HCT116 (cell line): Measurements from ENCODE around the gene RBM38. TPM values are rescaled to one million over a fixed set of nuclear protein-coding genes. Genes with fewer than 3 reads are reported as not detected.

Experiments
- ATAC-seq: fragments of 200-7000 bp; cut with Tn5 transposase; 2 replicates; pipeline ENCODE4 v1.9.1; 2020; ENCODE audit warnings: mild to moderate bottlenecking, moderate library complexity
- BruUV-seq: library from RNA; stranded (reverse); fragments of 400-500 nt; replicated peaks from 2 replicates; lab custom pipeline; 2021; lab: Mats Ljungman, UMichigan
- CTCF ChIA-PET: fragments of 300-600 bp; sonication (Branson Sonifier 250); formaldehyde crosslinking; loops from one replicate; lab custom pipeline; 2021; ENCODE audit warnings: antibody characterized with exemption; lab: Charles Lee
- POLR2A ChIA-PET: fragments of 300-600, 350-600 bp; sonication (Branson Sonifier 250); formaldehyde crosslinking; loops from one replicate; lab custom pipeline; 2021; ENCODE audit warnings: antibody characterized with exemption; lab: Charles Lee
- RAD21 ChIA-PET, 2 experiments: fragments of 300-600 bp; sonication (Branson Sonifier 250); formaldehyde crosslinking; loops; one replicate each; lab custom pipeline; 2023; ENCODE audit warnings: low total read pairs in 2 of 2; ENCODE audit not compliant: uncharacterized antibody in 2 of 2, unreplicated experiment in 2 of 2, low non-redundant PET in 1 of 2; lab: Charles Lee
- DNase-seq: peaks from one replicate; pipeline ENCODE4 v3.0.0-alpha.2; 2010; ENCODE audit warnings: low read depth, low spot score
- H2AFZ ChIP-seq: fragments of 200-600 bp; shearing (Covaris generic), sonication (generic); 2 replicates; pipeline ENCODE4 v1.6.1; 2017; ENCODE audit warnings: low read depth, mixed run types, mixed read lengths, antibody characterized with exemption, low read length; ENCODE audit not compliant: poor library complexity, severe bottlenecking
- H3K27ac ChIP-seq: 2 replicates; pipeline ENCODE4 v1.5.1; 2012; ENCODE audit warnings: low read depth, low read length
- H3K27me3 ChIP-seq: fragments of 200-600 bp; sonication (generic); 2 replicates; pipeline ENCODE4 v1.6.1; 2016; ENCODE audit warnings: mixed run types, low read length, mixed read lengths; ENCODE audit not compliant: insufficient read depth
- H3K36me3 ChIP-seq, 2 experiments: fragments of 200-500 bp in 1 of 2; fragments of 200-600 bp in 1 of 2; sonication (Bioruptor generic) in 1 of 2; sonication (generic) in 1 of 2; 2 replicates each; pipeline versions ENCODE4 v1.5.1 to v1.6.1; 2014 to 2016; ENCODE audit warnings: low read length in 2 of 2, inconsistent platforms in 1 of 2, mixed read lengths in 1 of 2, mixed run types in 1 of 2; ENCODE audit not compliant: insufficient read depth in 2 of 2, control insufficient read depth in 1 of 2
- H3K4me1 ChIP-seq, 2 experiments: fragments of 200-600 bp in 1 of 2; sonication (generic) in 1 of 2; 2 replicates each; pipeline versions ENCODE4 v1.5.1 to v1.6.1; 2012 to 2017; ENCODE audit warnings: low read length in 2 of 2, inconsistent platforms in 1 of 2, mild to moderate bottlenecking in 1 of 2, mixed read lengths in 1 of 2, mixed run types in 1 of 2, moderate library complexity in 1 of 2; ENCODE audit not compliant: insufficient read depth in 2 of 2, control insufficient read depth in 1 of 2
- H3K4me2 ChIP-seq: fragments of 200-600 bp; sonication (generic); 2 replicates; pipeline ENCODE4 v1.6.1; 2017; ENCODE audit warnings: mixed run types, low read length, mixed read lengths
- H3K4me3 ChIP-seq, 2 experiments: fragments of 200-600 bp in 1 of 2; sonication (generic) in 1 of 2; replicated peaks in 1 of 2; 2 replicates each; pipeline ENCODE4 v1.5.1; 2011 to 2016; ENCODE audit warnings: low read length in 2 of 2, control low read depth in 1 of 2, low read depth in 1 of 2, mild to moderate bottlenecking in 1 of 2, mixed read lengths in 1 of 2, mixed run types in 1 of 2
- H3K79me2 ChIP-seq: fragments of 200-600 bp; sonication (generic); 2 replicates; pipeline ENCODE4 v1.6.1; 2017; ENCODE audit warnings: mild to moderate bottlenecking, mixed run types, low read length, moderate library complexity, mixed read lengths; ENCODE audit not compliant: insufficient read depth
- H3K9ac ChIP-seq: fragments of 200-600 bp; sonication (generic); 2 replicates; pipeline ENCODE4 v1.6.1; 2016; ENCODE audit warnings: low read length, mixed read lengths
- H3K9me2 ChIP-seq: fragments of 200-600 bp; sonication (generic), shearing (Covaris generic); 2 replicates; pipeline ENCODE4 v1.6.1; 2017; ENCODE audit warnings: mixed run types, mild to moderate bottlenecking, moderate library complexity; ENCODE audit not compliant: insufficient read depth
- H3K9me3 ChIP-seq, 2 experiments: fragments of 200-500 bp in 1 of 2; fragments of 200-600 bp in 1 of 2; sonication (Bioruptor generic) in 1 of 2; sonication (generic) in 1 of 2; 2 replicates each; pipeline ENCODE4 v1.6.1; 2014 to 2017; ENCODE audit warnings: low read length in 2 of 2, mixed read lengths in 2 of 2, inconsistent platforms in 1 of 2, low read depth in 1 of 2, mild to moderate bottlenecking in 1 of 2, mixed run types in 1 of 2, moderate library complexity in 1 of 2; ENCODE audit not compliant: control insufficient read depth in 1 of 2, insufficient read depth in 1 of 2
- H4K20me1 ChIP-seq: fragments of 200-600 bp; sonication (generic), shearing (Covaris generic); 2 replicates; pipeline ENCODE4 v1.6.1; 2017; ENCODE audit warnings: mixed run types, mild to moderate bottlenecking, moderate library complexity; ENCODE audit not compliant: insufficient read depth
- CBX3 ChIP-seq: IDR thresholded peaks from 2 replicates; pipeline ENCODE4 v1.6.1; 2012; ENCODE audit warnings: low read depth
- EGR1 ChIP-seq: IDR thresholded peaks from 2 replicates; pipeline ENCODE4 v1.6.1; 2012; ENCODE audit warnings: low read depth
- ELF1 ChIP-seq: IDR thresholded peaks from 2 replicates; pipeline ENCODE4 v1.6.1; 2012; ENCODE audit warnings: low read depth, borderline replicate concordance
- EZH2 ChIP-seq: fragments of 200-600 bp; sonication (generic); IDR thresholded peaks from 2 replicates; pipeline ENCODE4 v1.6.1; 2017; ENCODE audit warnings: antibody characterized with exemption, mixed run types
- EZH2phosphoT487 ChIP-seq: fragments of 200-600 bp; IDR thresholded peaks from 2 replicates; pipeline ENCODE4 v1.6.1; 2018; ENCODE audit warnings: antibody characterized with exemption, borderline replicate concordance
- FOSL1 ChIP-seq: IDR thresholded peaks from 2 replicates; pipeline ENCODE4 v1.6.1; 2012; ENCODE audit warnings: low read depth
- JUND ChIP-seq: IDR thresholded peaks from 2 replicates; pipeline ENCODE4 v1.6.1; 2012
- POLR2A ChIP-seq: IDR thresholded peaks from 2 replicates; pipeline ENCODE4 v1.7.0; 2011; ENCODE audit warnings: borderline replicate concordance; ENCODE audit not compliant: insufficient read depth, insufficient read length; ENCODE audit errors: extremely low read depth
- POLR2AphosphoS5 ChIP-seq: IDR thresholded peaks from 2 replicates; pipeline ENCODE4 v1.6.1; 2011; ENCODE audit warnings: mild to moderate bottlenecking, low read depth, low read length, moderate library complexity
- RAD21 ChIP-seq: IDR thresholded peaks from 2 replicates; pipeline ENCODE4 v1.6.1; 2012; ENCODE audit warnings: low read depth, mild to moderate bottlenecking
- SIN3A ChIP-seq: IDR thresholded peaks from 2 replicates; pipeline ENCODE4 v1.6.1; 2012; ENCODE audit warnings: low read depth
- YY1 ChIP-seq: IDR thresholded peaks from 2 replicates; pipeline ENCODE4 v1.6.1; 2011; ENCODE audit warnings: low read length, low read depth, moderate library complexity, mild to moderate bottlenecking; ENCODE audit not compliant: insufficient replicate concordance; ENCODE audit errors: extremely low read depth
- ZFX ChIP-seq: fragments of 450-650 bp; IDR thresholded peaks from 2 replicates; pipeline ENCODE4 v1.6.1; 2017
- ZNF274 ChIP-seq: fragments of 200-500 bp; sonication (Bioruptor generic); IDR thresholded peaks from 2 replicates; pipeline ENCODE4 v1.6.1; 2014; ENCODE audit warnings: mild to moderate bottlenecking, low read depth, low read length, inconsistent platforms
- intact Hi-C: fragments of 100-400 bp; cut with micrococcal nuclease; formaldehyde crosslinking; loops from 2 replicates; pipeline ENCODE4 v1.10.0; 2022
- total RNA-seq: library from RNA; stranded (reverse); gene quantifications from one replicate; pipeline ENCODE4 v1.2.1, GENCODE V29; 2021; ENCODE audit not compliant: unreplicated experiment
- TF ChIP-seq, protein P1 (sequence below), 3 experiments: fragments of 200-600 bp in 1 of 3; sonication (generic) in 1 of 3; IDR thresholded peaks in 2 of 3; conservative IDR thresholded peaks in 1 of 3; 2 replicates each; pipeline ENCODE4 v1.5.1; 2012 to 2017; ENCODE audit warnings: low read depth in 2 of 3, low read length in 2 of 3, antibody characterized with exemption in 1 of 3, borderline replicate concordance in 1 of 3, control low read depth in 1 of 3, mild to moderate bottlenecking in 1 of 3, mixed read lengths in 1 of 3, mixed run types in 1 of 3, moderate library complexity in 1 of 3; ENCODE audit not compliant: insufficient read depth in 1 of 3
- TF ChIP-seq, protein P2 (sequence below): IDR thresholded peaks from 2 replicates; pipeline ENCODE4 v1.6.1; 2012
- TF ChIP-seq, protein P3 (sequence below): IDR thresholded peaks from 2 replicates; pipeline ENCODE4 v1.6.1; 2012

Gene RBM38
- total RNA-seq, 1 experiment from 2014 or later, result 36.2 TPM

DNA sequence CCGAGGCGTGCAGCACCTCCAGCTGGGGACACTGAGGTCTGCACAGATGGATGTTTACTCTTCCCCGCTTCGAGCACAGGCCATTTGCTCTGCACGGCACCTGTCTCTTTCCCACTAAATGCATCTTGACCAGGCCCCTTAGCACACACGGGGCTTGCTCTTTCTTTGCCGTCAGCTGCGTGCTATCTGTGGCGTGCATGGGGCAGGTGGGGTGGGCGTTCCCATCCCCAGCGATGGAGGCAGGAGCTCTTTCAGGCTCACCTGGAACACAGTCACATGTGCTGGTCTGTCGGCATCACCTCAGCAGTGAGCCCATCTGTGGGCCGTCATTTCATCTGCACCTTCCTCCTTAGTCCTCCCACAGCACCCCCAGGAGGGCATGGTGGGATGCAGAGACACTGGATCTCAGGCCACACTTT is 35.1 kb downstream of the RBM38 start:
- Histone ChIP-seq H3K4me1 (peaks cover 8 to 19% of the 10 kb centered on the region in 2 experiments), H3K4me2 (no peak overlapping the region)
- RAD21 ChIA-PET, result no interaction called here
- DNase-seq, result no peak
- TF ChIP-seq, protein P1, sequence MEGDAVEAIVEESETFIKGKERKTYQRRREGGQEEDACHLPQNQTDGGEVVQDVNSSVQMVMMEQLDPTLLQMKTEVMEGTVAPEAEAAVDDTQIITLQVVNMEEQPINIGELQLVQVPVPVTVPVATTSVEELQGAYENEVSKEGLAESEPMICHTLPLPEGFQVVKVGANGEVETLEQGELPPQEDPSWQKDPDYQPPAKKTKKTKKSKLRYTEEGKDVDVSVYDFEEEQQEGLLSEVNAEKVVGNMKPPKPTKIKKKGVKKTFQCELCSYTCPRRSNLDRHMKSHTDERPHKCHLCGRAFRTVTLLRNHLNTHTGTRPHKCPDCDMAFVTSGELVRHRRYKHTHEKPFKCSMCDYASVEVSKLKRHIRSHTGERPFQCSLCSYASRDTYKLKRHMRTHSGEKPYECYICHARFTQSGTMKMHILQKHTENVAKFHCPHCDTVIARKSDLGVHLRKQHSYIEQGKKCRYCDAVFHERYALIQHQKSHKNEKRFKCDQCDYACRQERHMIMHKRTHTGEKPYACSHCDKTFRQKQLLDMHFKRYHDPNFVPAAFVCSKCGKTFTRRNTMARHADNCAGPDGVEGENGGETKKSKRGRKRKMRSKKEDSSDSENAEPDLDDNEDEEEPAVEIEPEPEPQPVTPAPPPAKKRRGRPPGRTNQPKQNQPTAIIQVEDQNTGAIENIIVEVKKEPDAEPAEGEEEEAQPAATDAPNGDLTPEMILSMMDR (IDR thresholded peaks at IDR 0.05 in 2 of 3, conservative IDR thresholded peaks at IDR 0.05 in 1 of 3; ENCODE audit: borderline replicate concordance in 1 of 3, insufficient read depth in 1 of 3, low read depth in 2 of 3, low read length in 2 of 3), result 0 out of 6 replicates have a peak, but pooled peaks of 1 of the 3 experiments have one; percentile 21
- no peak for TF ChIP-seq POLR2A
- TF ChIP-seq, all 23 proteins: peak for 1
- H4K20me1 ChIP-seq, result no peaks in the 10 kb centered on the region
- BruUV-seq, result no TSS peak
- no peak overlapping the region for H3K9ac ChIP-seq
- H2AFZ ChIP-seq, result no peak overlapping the region
- H3K9me2 ChIP-seq, result no peaks in the 10 kb centered on the region
- peak; percentile 37; the same call in 1 of the 2 replicates for ATAC-seq
- H3K79me2 ChIP-seq, result no peaks in the 10 kb centered on the region
- CTCF ChIA-PET, result interaction anchor here (1.3 kb wide), 1 partner anchor 9 kb away, joined by 3 read pairs; no protein-coding TSS in a partner anchor
- H3K27me3 ChIP-seq, result no peaks in the 10 kb centered on the region
- POLR2A ChIA-PET, result no interaction called here
- no peak overlapping the region for H3K4me3 ChIP-seq
- no peaks in the 10 kb centered on the region for H3K9me3 ChIP-seq
- H3K36me3 ChIP-seq, result no peaks in the 10 kb centered on the region
- H3K27ac ChIP-seq, result no peak overlapping the region
- intact Hi-C loops, result no loop called here

DNA sequence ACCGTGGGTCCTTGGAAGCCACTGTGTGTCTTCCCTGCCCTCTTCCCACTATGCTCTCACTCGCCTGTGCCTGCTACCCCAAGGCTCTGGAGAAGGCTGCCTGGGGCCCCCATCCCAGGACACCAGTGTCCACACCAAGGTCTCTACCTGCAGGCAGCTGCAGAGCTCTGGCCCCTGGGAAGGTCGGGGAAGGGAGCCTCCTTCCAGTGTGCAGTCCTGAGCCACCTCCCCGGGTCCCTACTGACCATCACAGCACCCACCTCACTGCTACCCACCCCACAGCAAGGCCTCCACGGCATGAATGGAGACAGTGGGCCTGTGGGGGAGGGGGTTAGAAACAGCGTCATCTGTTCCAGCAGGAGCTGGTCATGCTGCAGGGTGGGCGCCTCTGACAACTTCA is 35.6 kb downstream of the RBM38 start:
- Histone ChIP-seq H3K27me3 (no peaks in the 10 kb centered on the region), H3K9me3 (no peaks in the 10 kb centered on the region), H3K4me2 (no peak overlapping the region), H3K4me1 (peaks cover 8 to 19% of the 10 kb centered on the region in 2 experiments), H3K9me2 (no peaks in the 10 kb centered on the region), H3K9ac (no peak overlapping the region), H2AFZ (no peak overlapping the region), H3K79me2 (no peaks in the 10 kb centered on the region), H3K4me3 (no peak overlapping the region), H3K27ac (no peak overlapping the region), H3K36me3 (no peaks in the 10 kb centered on the region), H4K20me1 (no peaks in the 10 kb centered on the region)
- intact Hi-C loops, result no loop called here
- BruUV-seq, result no TSS peak
- ATAC-seq, result no peak
- DNase-seq, result no peak
- ChIA-PET RAD21 (no interaction called here), POLR2A (no interaction called here), CTCF (interaction anchor here (1.3 kb wide), 1 partner anchor 9 kb away, joined by 3 read pairs; no protein-coding TSS in a partner anchor)
- TF ChIP-seq RAD21 (no peak), JUND (no peak), FOSL1 (no peak), EZH2 (no peak), ZFX (no peak), POLR2A (no peak), ZNF274 (no peak), YY1 (no peak), ELF1 (no peak), POLR2AphosphoS5 (no peak), SIN3A (no peak), CBX3 (no peak), EGR1 (no peak), EZH2phosphoT487 (no peak)
- TF ChIP-seq, protein P1 (IDR thresholded peaks at IDR 0.05 in 2 of 3, conservative IDR thresholded peaks at IDR 0.05 in 1 of 3; ENCODE audit: borderline replicate concordance in 1 of 3, insufficient read depth in 1 of 3, low read depth in 2 of 3, low read length in 2 of 3), result no peak
- TF ChIP-seq, protein P2, sequence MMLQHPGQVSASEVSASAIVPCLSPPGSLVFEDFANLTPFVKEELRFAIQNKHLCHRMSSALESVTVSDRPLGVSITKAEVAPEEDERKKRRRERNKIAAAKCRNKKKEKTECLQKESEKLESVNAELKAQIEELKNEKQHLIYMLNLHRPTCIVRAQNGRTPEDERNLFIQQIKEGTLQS, result no peak
- TF ChIP-seq, protein P3, sequence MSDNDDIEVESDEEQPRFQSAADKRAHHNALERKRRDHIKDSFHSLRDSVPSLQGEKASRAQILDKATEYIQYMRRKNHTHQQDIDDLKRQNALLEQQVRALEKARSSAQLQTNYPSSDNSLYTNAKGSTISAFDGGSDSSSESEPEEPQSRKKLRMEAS, result no peak
